Mucosa of stomach (tissue), 1 donor: ENCODE results near the gene MEIS1.

Experiments
- H3K27me3 ChIP-seq: one replicate; pipeline ENCODE4 v1.7.0; 2013; ENCODE audit warnings: mild to moderate bottlenecking, low read length; ENCODE audit not compliant: control insufficient read depth, insufficient read depth
- H3K36me3 ChIP-seq: one replicate; pipeline ENCODE4 v1.7.0; 2013; ENCODE audit warnings: low read length; ENCODE audit not compliant: control insufficient read depth, insufficient read depth
- H3K4me1 ChIP-seq: one replicate; pipeline ENCODE4 v1.7.0; 2013; ENCODE audit warnings: mild to moderate bottlenecking, low read length; ENCODE audit not compliant: control insufficient read depth, insufficient read depth
- H3K4me3 ChIP-seq: one replicate; pipeline ENCODE4 v1.7.0; 2013; ENCODE audit warnings: low read length
- H3K9ac ChIP-seq: one replicate; pipeline ENCODE4 v1.7.0; 2013; ENCODE audit warnings: mild to moderate bottlenecking, low read length, moderate library complexity
- H3K9me3 ChIP-seq: one replicate; pipeline ENCODE4 v1.7.0; 2013; ENCODE audit warnings: mild to moderate bottlenecking, low read length, moderate library complexity; ENCODE audit not compliant: control insufficient read depth
- donor health status: Pancreatic carcinoma.

Gene MEIS1

DNA sequence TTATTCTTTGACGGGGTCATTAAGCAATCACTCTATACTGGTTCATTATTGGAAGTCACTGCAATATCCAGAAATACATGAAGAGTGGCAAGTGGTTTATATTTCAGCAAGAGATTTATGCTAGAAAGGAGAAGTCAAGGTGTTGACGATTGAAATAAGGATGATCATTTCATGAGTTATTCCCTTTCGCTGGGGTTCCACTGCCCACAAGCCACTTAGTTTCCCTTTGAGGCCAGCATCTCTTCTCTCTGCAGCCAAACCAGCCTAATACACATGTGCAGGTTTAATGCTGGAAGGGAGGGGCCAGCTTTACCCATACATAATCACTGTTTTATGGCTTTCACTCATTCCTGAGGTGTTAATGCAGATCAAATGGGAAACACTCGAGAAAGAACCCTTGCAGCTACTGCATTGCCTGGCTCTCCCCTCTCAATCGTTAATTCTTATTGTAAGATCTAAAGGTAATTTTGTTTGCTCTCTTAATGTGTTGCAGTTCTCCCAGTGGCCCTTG is 108.4 kb downstream of the MEIS1 start:
- Histone ChIP-seq H3K4me1 (peaks cover 16% of the 10 kb centered on the region), H3K27me3 (no peaks in the 10 kb centered on the region), H3K9ac (no peak overlapping the region), H3K9me3 (no peaks in the 10 kb centered on the region), H3K4me3 (no peak overlapping the region), H3K36me3 (no peaks in the 10 kb centered on the region)

- Histone ChIP-seq H3K4me1 (peaks cover 16% of the 10 kb centered on the region), H3K9me3 (no peaks in the 10 kb centered on the region), H3K9ac (no peak overlapping the region)
Measured at GRCh38 chr2:66544258-66544657, 109.3 kb downstream of the MEIS1 start.

GRCh38 chr2:66545258-66545657 is 110.3 kb downstream of the MEIS1 start:
- Histone ChIP-seq H3K27me3 (no peaks in the 10 kb centered on the region), H3K4me3 (no peak overlapping the region), H3K4me1 (peaks cover 16% of the 10 kb centered on the region), H3K9me3 (no peaks in the 10 kb centered on the region), H3K9ac (no peak overlapping the region), H3K36me3 (no peaks in the 10 kb centered on the region)

More at GRCh38 chr2:66544258-66544657, 109.3 kb downstream of the MEIS1 start:
- Histone ChIP-seq H3K4me3 (no peak overlapping the region), H3K27me3 (no peaks in the 10 kb centered on the region), H3K36me3 (no peaks in the 10 kb centered on the region)

DNA sequence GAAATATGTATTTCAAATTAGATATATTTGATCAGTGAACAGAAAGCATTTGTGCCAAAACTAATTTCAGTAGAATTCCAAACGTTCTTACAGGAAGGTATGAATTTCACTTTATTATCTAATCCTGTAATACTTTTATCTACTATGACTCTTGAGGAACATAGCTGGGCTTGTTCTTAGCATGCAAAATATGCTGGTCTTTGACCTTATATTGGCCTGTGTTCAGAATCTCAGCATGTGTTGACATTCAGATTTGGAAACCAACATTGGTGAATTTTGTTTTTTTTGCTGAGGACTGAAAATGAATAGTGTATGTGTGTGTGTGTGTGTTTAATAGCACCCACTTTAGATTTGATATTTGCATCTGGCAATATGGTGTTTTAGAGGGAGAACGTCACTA is 112.2 kb downstream of the MEIS1 start:
- Histone ChIP-seq H3K9me3 (no peaks in the 10 kb centered on the region), H3K36me3 (no peaks in the 10 kb centered on the region), H3K4me3 (no peak overlapping the region), H3K27me3 (no peaks in the 10 kb centered on the region), H3K9ac (no peak overlapping the region), H3K4me1 (peaks cover 16% of the 10 kb centered on the region)

GRCh38 chr2:66547887-66548286 is 113.0 kb downstream of the MEIS1 start:
- Histone ChIP-seq H3K9ac (no peak overlapping the region), H3K36me3 (no peaks in the 10 kb centered on the region), H3K4me1 (peaks cover 17% of the 10 kb centered on the region), H3K27me3 (no peaks in the 10 kb centered on the region), H3K9me3 (no peaks in the 10 kb centered on the region), H3K4me3 (no peak overlapping the region)

GRCh38 chr2:66548422-66548821 is 113.5 kb downstream of the MEIS1 start:
- H3K4me1 ChIP-seq = peaks cover 23% of the 10 kb centered on the region
- no peak overlapping the region for H3K4me3 ChIP-seq
- H3K9me3 ChIP-seq = no peaks in the 10 kb centered on the region
- no peaks in the 10 kb centered on the region for H3K36me3 ChIP-seq
- no peak overlapping the region for H3K9ac ChIP-seq
- H3K27me3 ChIP-seq = no peaks in the 10 kb centered on the region

DNA sequence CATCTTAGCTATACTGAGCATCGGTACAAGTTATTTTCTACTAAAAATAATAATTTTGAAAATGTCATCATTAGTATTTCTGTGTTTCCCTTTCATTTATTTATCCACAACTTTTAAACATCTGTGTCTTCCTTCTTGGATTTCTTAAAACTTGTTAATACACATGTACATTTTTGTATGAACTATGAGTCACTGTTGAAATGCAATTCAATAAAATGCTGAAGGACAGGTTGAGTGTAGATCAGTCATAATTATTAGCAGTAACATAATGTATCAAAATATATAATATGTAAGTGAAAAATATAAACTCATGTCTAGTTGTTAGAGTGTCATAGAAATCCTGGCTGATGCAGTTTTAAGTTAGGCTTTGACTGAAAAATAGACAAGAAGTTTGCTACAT is 115.9 kb downstream of the MEIS1 start:
- peaks cover 6% of the 10 kb centered on the region for H3K36me3 ChIP-seq
- H3K27me3 ChIP-seq = no peaks in the 10 kb centered on the region
- H3K9ac ChIP-seq = no peak overlapping the region
- peaks cover 46% of the 10 kb centered on the region for H3K4me1 ChIP-seq
- H3K9me3 ChIP-seq = no peaks in the 10 kb centered on the region
- H3K4me3 ChIP-seq = no peak overlapping the region

DNA sequence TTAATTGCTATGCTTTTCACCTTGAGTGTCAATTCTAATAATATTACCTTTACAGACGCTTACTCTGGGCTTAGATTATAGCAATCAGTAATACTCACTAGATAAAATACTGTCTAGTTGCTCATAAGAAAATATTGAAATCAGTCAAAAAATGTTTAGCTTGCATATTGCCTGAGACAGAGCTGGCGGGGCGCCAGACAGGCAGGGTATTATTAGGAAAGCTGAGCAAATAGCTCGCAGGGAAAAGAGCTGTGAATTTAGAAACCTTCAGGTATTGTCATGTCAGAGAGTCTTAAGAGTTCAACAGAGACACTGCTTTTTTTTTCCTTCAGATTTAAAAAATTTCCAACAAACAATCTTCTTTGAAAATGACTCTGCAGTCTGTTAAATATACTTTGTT is 118.4 kb downstream of the MEIS1 start:
- Histone ChIP-seq H3K9me3 (no peaks in the 10 kb centered on the region), H3K4me3 (no peak overlapping the region), H3K4me1 (peaks cover 30% of the 10 kb centered on the region)

GRCh38 chr2:66555091-66555490 is 120.2 kb downstream of the MEIS1 start:
- Histone ChIP-seq H3K27me3 (no peaks in the 10 kb centered on the region), H3K36me3 (peaks cover 6% of the 10 kb centered on the region), H3K9ac (peak overlapping the region; percentile 24), H3K9me3 (no peaks in the 10 kb centered on the region), H3K4me3 (no peak overlapping the region), H3K4me1 (peaks cover 30% of the 10 kb centered on the region)

More for the DNA sequence above, 118.4 kb downstream of the MEIS1 start:
- Histone ChIP-seq H3K36me3 (peaks cover 6% of the 10 kb centered on the region), H3K27me3 (no peaks in the 10 kb centered on the region), H3K9ac (no peak overlapping the region)

GRCh38 chr2:66555501-66556324 is 120.8 kb downstream of the MEIS1 start:
- H3K4me1 ChIP-seq = peaks cover 30% of the 10 kb centered on the region
- H3K27me3 ChIP-seq = no peaks in the 10 kb centered on the region
- H3K36me3 ChIP-seq = peaks cover 6% of the 10 kb centered on the region
- H3K4me3 ChIP-seq = no peak overlapping the region
- H3K9me3 ChIP-seq = no peaks in the 10 kb centered on the region
- peak overlapping the region; percentile 24 for H3K9ac ChIP-seq

- Histone ChIP-seq H3K4me3 (no peak overlapping the region), H3K4me1 (peaks cover 20% of the 10 kb centered on the region), H3K9me3 (no peaks in the 10 kb centered on the region), H3K36me3 (no peaks in the 10 kb centered on the region), H3K27me3 (no peaks in the 10 kb centered on the region), H3K9ac (no peak overlapping the region)
Measured at GRCh38 chr2:66559672-66560071, 124.7 kb downstream of the MEIS1 start.

GRCh38 chr2:66560683-66561082 is 125.8 kb downstream of the MEIS1 start:
- Histone ChIP-seq H3K9ac (no peak overlapping the region), H3K4me1 (peaks cover 18% of the 10 kb centered on the region), H3K27me3 (no peaks in the 10 kb centered on the region), H3K36me3 (no peaks in the 10 kb centered on the region), H3K9me3 (no peaks in the 10 kb centered on the region), H3K4me3 (no peak overlapping the region)
